Measurements from ENCODE around the gene THAP3. TPM values are rescaled to one million over a fixed set of nuclear protein-coding genes. Genes with fewer than 3 reads are reported as not detected.

THAP3 gene
- total RNA-seq, 1 donor from 2014 or later: 26.1 TPM

DNA sequence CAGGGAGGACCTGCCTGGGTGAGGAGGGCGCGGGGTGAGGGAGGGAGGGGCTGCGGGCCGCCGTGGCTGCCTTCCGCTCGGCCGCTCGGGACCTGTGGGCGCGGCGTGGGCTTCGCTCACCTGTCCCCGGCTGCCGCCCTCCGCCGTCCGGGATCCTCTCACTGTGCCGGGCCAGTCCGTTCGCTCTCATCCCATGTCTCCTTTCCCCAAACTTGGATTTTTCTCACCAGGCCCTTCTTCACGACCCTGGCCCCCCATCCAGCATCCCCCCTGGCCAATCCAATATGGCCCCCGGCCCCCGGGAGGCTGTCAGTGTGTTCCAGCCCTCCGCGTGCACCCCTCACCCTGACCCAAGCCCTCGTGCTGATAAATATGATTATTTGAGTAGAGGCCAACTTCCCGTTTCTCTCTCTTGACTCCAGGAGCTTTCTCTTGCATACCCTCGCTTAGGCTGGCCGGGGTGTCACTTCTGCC is 44.5 kb upstream of the THAP3 start:
- H3K27ac Mint-ChIP-seq (ENCODE audit: unreplicated experiment): peak overlapping the region; percentile 97

DNA sequence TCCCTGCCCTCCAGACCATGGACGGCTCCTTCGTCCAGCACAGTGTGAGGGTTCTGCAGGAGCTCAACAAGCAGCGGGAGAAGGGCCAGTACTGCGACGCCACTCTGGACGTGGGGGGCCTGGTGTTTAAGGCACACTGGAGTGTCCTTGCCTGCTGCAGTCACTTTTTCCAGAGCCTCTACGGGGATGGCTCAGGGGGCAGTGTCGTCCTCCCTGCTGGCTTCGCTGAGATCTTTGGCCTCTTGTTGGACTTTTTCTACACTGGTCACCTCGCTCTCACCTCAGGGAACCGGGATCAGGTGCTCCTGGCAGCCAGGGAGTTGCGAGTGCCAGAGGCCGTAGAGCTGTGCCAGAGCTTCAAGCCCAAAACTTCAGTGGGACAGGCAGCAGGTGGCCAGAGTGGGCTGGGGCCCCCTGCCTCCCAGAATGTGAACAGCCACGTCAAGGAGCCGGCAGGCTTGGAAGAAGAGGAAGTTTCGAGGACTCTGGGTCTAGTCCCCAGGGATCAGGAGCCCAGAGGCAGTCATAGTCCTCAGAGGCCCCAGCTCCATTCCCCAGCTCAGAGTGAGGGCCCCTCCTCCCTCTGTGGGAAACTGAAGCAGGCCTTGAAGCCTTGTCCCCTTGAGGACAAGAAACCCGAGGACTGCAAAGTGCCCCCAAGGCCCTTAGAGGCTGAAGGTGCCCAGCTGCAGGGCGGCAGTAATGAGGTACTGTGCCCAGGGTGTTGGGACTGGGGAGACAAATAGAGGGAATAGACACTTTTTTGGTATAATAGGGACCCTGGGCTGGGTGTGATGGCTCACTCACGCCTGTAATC is 43.9 kb upstream of the THAP3 start:
- no peaks in the 10 kb centered on the region for H3K9me3 Mint-ChIP-seq

More for the DNA sequence above, 44.5 kb upstream of the THAP3 start:
- Mint-ChIP-seq H3K4me1 (peaks cover 30% of the 10 kb centered on the region), H3K4me3 (peak overlapping the region; percentile 97), H3K9me3 (no peaks in the 10 kb centered on the region), H3K27me3 (ENCODE audit: low read depth) (no peaks in the 10 kb centered on the region), H3K36me3 (ENCODE audit: low read depth) (no peaks in the 10 kb centered on the region)
- DNase-seq (ENCODE audit: low read depth, low spot score): no peak
- TF ChIP-seq, protein P1, sequence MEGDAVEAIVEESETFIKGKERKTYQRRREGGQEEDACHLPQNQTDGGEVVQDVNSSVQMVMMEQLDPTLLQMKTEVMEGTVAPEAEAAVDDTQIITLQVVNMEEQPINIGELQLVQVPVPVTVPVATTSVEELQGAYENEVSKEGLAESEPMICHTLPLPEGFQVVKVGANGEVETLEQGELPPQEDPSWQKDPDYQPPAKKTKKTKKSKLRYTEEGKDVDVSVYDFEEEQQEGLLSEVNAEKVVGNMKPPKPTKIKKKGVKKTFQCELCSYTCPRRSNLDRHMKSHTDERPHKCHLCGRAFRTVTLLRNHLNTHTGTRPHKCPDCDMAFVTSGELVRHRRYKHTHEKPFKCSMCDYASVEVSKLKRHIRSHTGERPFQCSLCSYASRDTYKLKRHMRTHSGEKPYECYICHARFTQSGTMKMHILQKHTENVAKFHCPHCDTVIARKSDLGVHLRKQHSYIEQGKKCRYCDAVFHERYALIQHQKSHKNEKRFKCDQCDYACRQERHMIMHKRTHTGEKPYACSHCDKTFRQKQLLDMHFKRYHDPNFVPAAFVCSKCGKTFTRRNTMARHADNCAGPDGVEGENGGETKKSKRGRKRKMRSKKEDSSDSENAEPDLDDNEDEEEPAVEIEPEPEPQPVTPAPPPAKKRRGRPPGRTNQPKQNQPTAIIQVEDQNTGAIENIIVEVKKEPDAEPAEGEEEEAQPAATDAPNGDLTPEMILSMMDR (conservative IDR thresholded peaks at IDR 0.05): no peak

DNA sequence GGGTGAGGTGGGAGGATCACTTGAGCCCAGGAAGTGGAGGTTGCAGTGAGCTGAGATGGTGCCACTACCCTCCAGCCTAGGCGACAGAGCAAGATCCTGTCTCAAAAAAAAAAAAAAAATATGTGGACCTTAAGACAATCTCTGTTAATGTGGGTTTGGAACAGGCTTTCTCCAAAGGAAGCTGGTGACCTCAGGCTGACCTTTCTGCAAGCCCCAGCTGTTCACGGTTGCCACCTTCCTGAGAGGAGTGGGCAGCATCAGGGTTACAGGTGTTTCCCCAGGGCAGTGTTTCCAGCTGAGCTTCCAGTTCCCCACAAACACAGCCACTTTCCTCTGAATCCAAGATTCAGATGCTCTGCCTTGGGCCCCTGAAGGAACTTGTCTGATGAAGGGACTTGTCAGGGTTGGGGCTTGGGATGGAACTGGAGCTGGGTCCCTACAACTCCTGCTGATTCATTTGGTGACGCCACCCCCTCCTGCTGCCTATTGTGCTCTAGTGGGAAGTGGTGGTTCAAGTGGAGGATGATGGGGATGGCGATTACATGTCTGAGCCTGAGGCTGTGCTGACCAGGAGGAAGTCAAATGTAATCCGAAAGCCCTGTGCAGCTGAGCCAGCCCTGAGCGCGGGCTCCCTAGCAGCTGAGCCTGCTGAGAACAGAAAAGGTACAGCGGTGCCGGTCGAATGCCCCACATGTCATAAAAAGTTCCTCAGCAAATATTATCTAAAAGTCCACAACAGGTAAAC is 42.9 kb upstream of the THAP3 start:
- peaks cover 30% of the 10 kb centered on the region for H3K4me1 Mint-ChIP-seq
- H3K9me3 Mint-ChIP-seq: no peaks in the 10 kb centered on the region
- H3K4me3 Mint-ChIP-seq: peak overlapping the region; percentile 97
- no peak for DNase-seq (ENCODE audit: low read depth, low spot score)
- no peak overlapping the region for H3K27ac Mint-ChIP-seq (ENCODE audit: unreplicated experiment)
- TF ChIP-seq, protein P1 (conservative IDR thresholded peaks at IDR 0.05): no peak
- no peaks in the 10 kb centered on the region for H3K27me3 Mint-ChIP-seq (ENCODE audit: low read depth)
- no peaks in the 10 kb centered on the region for H3K36me3 Mint-ChIP-seq (ENCODE audit: low read depth)

More for the DNA sequence above, 43.9 kb upstream of the THAP3 start:
- H3K27me3 Mint-ChIP-seq (ENCODE audit: low read depth): no peaks in the 10 kb centered on the region
- H3K36me3 Mint-ChIP-seq (ENCODE audit: low read depth): no peaks in the 10 kb centered on the region
- peaks cover 30% of the 10 kb centered on the region for H3K4me1 Mint-ChIP-seq
- no peak overlapping the region for H3K27ac Mint-ChIP-seq (ENCODE audit: unreplicated experiment)
- DNase-seq (ENCODE audit: low read depth, low spot score): no peak
- H3K4me3 Mint-ChIP-seq: peak overlapping the region; percentile 97
- TF ChIP-seq, protein P1 (conservative IDR thresholded peaks at IDR 0.05): no peak

DNA sequence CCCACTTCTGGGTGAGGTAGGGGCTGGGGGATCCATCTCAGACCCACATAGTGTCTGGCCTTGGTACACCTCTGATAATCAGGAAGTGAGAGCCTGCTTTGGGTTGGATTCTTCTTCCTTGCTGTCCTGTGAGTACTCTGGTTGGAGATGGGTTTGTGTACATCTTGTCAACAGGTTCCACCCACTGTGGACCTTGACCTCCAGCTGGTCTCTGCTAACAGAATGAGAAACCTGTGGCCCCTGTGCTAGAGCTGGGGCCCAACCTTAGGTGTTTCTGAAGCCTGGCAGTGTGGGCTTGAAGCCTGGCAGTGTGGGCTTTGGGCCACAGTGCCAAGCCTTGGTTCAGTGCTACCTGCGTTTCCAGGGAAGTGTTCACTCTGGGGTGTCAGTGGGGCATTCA is 42.3 kb upstream of the THAP3 start:
- H3K27ac Mint-ChIP-seq (ENCODE audit: unreplicated experiment): no peak overlapping the region
- H3K4me3 Mint-ChIP-seq: peak overlapping the region; percentile 75
- TF ChIP-seq, protein P1 (conservative IDR thresholded peaks at IDR 0.05): no peak
- no peaks in the 10 kb centered on the region for H3K36me3 Mint-ChIP-seq (ENCODE audit: low read depth)
- H3K9me3 Mint-ChIP-seq: no peaks in the 10 kb centered on the region
- no peak for DNase-seq (ENCODE audit: low read depth, low spot score)
- peaks cover 30% of the 10 kb centered on the region for H3K4me1 Mint-ChIP-seq
- no peaks in the 10 kb centered on the region for H3K27me3 Mint-ChIP-seq (ENCODE audit: low read depth)

DNA sequence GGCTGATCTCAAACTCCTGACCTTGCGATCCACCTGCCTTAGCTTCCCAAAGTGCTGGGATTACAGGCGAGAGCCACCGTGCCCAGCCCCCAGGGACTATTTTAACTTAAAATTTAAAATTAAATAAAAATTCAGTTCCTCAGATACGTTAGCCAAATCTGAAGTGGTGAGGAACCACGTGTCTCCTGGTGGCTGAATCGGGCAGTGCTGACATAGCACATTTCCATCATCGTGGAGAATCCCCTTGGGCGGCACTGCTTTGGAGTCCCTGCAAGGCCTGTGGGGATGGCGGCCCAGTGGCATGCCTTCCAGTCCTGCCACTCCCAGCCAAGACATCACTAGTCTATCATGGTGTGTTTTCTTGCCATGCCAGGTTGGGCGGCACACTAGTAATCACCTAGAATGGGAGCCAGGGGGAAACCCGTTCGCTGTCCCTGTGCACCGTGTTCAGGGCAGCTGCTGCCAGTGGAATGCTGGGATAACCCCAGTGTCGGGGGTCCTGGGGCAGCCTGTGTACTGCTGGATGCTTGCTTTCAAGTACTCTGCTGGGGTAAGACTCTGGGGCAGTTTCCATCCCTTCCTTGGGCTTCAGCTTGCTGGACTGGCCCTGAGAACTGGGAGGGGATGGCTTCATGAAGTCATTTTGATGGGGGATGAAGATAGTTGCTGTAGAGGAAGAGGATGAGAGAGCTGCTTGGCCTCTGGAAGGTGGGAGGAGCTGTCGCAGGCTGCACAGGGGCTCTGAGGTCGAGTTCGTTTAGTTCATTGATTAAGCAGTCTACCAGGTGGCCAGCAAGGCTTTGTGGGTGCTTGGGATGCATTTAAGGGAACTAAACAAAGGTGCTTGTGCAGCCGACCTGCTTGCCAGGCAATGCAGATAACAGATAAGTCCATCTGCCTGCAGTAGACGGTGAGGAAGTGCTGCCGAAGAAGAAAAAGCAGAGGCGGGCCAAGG is 40.3 kb upstream of the THAP3 start:
- no peak for DNase-seq (ENCODE audit: low read depth, low spot score)
- H3K9me3 Mint-ChIP-seq: no peaks in the 10 kb centered on the region
- no peaks in the 10 kb centered on the region for H3K27me3 Mint-ChIP-seq (ENCODE audit: low read depth)
- H3K27ac Mint-ChIP-seq (ENCODE audit: unreplicated experiment): no peak overlapping the region
- peak overlapping the region; percentile 72 for H3K4me3 Mint-ChIP-seq
- TF ChIP-seq, protein P1 (conservative IDR thresholded peaks at IDR 0.05): peak; percentile 47
- no peaks in the 10 kb centered on the region for H3K36me3 Mint-ChIP-seq (ENCODE audit: low read depth)
- peaks cover 18% of the 10 kb centered on the region for H3K4me1 Mint-ChIP-seq
